ENCODE data around the gene ACOT7. TPM values are rescaled to one million over a fixed set of nuclear protein-coding genes. Genes with fewer than 3 reads are reported as not detected.
"Not testable (repeated sequence)": the region's sequence is repeated elsewhere in the genome, so short reads cannot be mapped to it uniquely, and the experiment has no call there.

ACOT7 gene
- total and polyA plus RNA-seq, 2 donors from 2014 or later = 23.0 to 135 TPM

- FAIRE-seq (no peak), DNase-seq (no peak)
- H3K4me3 ChIP-seq (ENCODE audit: low read length in 3 of 3) = no peak overlapping the region
- TF ChIP-seq CTCF (IDR thresholded peaks at IDR 0.05; ENCODE audit: borderline replicate concordance, extremely low read depth, insufficient read depth) = no peak
- H3K27me3 ChIP-seq (ENCODE audit: control insufficient read depth, insufficient read depth, low read length) = no peaks in the 10 kb centered on the region
- H3K36me3 ChIP-seq (ENCODE audit: control insufficient read depth in 2 of 3, insufficient read depth in 3 of 3, low read length in 3 of 3) = no peaks in the 10 kb centered on the region
- H3K4me1 ChIP-seq (ENCODE audit: control insufficient read depth in 2 of 3, insufficient read depth in 2 of 3, low read depth in 1 of 3, low read length in 3 of 3) = peaks cover 0 to 12% (median 0%) of the 10 kb centered on the region in 3 donors
- no peak overlapping the region for H3K9ac ChIP-seq (ENCODE audit: low read length in 3 of 3)
- no peaks in the 10 kb centered on the region for H3K9me3 ChIP-seq (ENCODE audit: control insufficient read depth in 2 of 3, insufficient read depth in 1 of 3, low read length in 3 of 3)
- intact Hi-C loops (cut with DNase I) = no loop called here
- no peak overlapping the region for H3K27ac ChIP-seq (ENCODE audit: low read depth in 2 of 2, low read length in 2 of 2)
These were observed 42.0 kb upstream of the ACOT7 start for GRCh38 chr1:6435547-6435946.

- TF ChIP-seq CTCF (IDR thresholded peaks at IDR 0.05; ENCODE audit: borderline replicate concordance, extremely low read depth, insufficient read depth) = no peak
- FAIRE-seq (no peak), DNase-seq (no peak)
- Histone ChIP-seq H3K9ac (ENCODE audit: low read length in 3 of 3) (no peak overlapping the region), H3K27me3 (ENCODE audit: control insufficient read depth, insufficient read depth, low read length) (no peaks in the 10 kb centered on the region), H3K9me3 (ENCODE audit: control insufficient read depth in 2 of 3, insufficient read depth in 1 of 3, low read length in 3 of 3) (no peaks in the 10 kb centered on the region), H3K27ac (ENCODE audit: low read depth in 2 of 2, low read length in 2 of 2) (no peak overlapping the region), H3K36me3 (ENCODE audit: control insufficient read depth in 2 of 3, insufficient read depth in 3 of 3, low read length in 3 of 3) (no peaks in the 10 kb centered on the region), H3K4me3 (ENCODE audit: low read length in 3 of 3) (no peak overlapping the region), H3K4me1 (ENCODE audit: control insufficient read depth in 2 of 3, insufficient read depth in 2 of 3, low read depth in 1 of 3, low read length in 3 of 3) (peaks cover 0 to 12% (median 0%) of the 10 kb centered on the region in 3 donors)
- intact Hi-C loops (cut with DNase I) = no loop called here
These were observed 41.6 kb upstream of the ACOT7 start for GRCh38 chr1:6435129-6435528.

- intact Hi-C loops (cut with DNase I) = no loop called here
- TF ChIP-seq CTCF (IDR thresholded peaks at IDR 0.05; ENCODE audit: borderline replicate concordance, extremely low read depth, insufficient read depth) = no peak
- Histone ChIP-seq H3K27ac (ENCODE audit: low read depth in 2 of 2, low read length in 2 of 2) (no peak overlapping the region), H3K9ac (ENCODE audit: low read length in 3 of 3) (no peak overlapping the region), H3K27me3 (ENCODE audit: control insufficient read depth, insufficient read depth, low read length) (no peaks in the 10 kb centered on the region), H3K4me1 (ENCODE audit: control insufficient read depth in 2 of 3, insufficient read depth in 2 of 3, low read depth in 1 of 3, low read length in 3 of 3) (peaks cover 0 to 12% (median 0%) of the 10 kb centered on the region in 3 donors), H3K4me3 (ENCODE audit: low read length in 3 of 3) (no peak overlapping the region), H3K36me3 (ENCODE audit: control insufficient read depth in 2 of 3, insufficient read depth in 3 of 3, low read length in 3 of 3) (no peaks in the 10 kb centered on the region), H3K9me3 (ENCODE audit: control insufficient read depth in 2 of 3, insufficient read depth in 1 of 3, low read length in 3 of 3) (no peaks in the 10 kb centered on the region)
- DNase-seq = peak in 1 of 5 donors; percentile 45
- no peak for FAIRE-seq
These were observed 40.6 kb upstream of the ACOT7 start for GRCh38 chr1:6434186-6434585.

GRCh38 chr1:6431645-6432579 is 38.3 kb upstream of the ACOT7 start:
- H3K9me3 ChIP-seq (ENCODE audit: control insufficient read depth in 2 of 3, insufficient read depth in 1 of 3, low read length in 3 of 3); H3K9ac ChIP-seq (ENCODE audit: low read length in 3 of 3); H3K27ac ChIP-seq (ENCODE audit: low read depth in 2 of 2, low read length in 2 of 2); H3K4me3 ChIP-seq (ENCODE audit: low read length in 3 of 3); FAIRE-seq; H3K4me1 ChIP-seq (ENCODE audit: control insufficient read depth in 2 of 3, insufficient read depth in 2 of 3, low read depth in 1 of 3, low read length in 3 of 3); H3K36me3 ChIP-seq (ENCODE audit: control insufficient read depth in 2 of 3, insufficient read depth in 3 of 3, low read length in 3 of 3); H3K27me3 ChIP-seq (ENCODE audit: control insufficient read depth, insufficient read depth, low read length); intact Hi-C loops (cut with DNase I): not testable (repeated sequence)
- DNase-seq = peak in 1 of 5 donors; percentile 48

GRCh38 chr1:6429660-6430411 is 36.3 kb upstream of the ACOT7 start:
- H3K27ac ChIP-seq (ENCODE audit: low read depth in 2 of 2, low read length in 2 of 2); H3K27me3 ChIP-seq (ENCODE audit: control insufficient read depth, insufficient read depth, low read length); H3K9me3 ChIP-seq (ENCODE audit: control insufficient read depth in 2 of 3, insufficient read depth in 1 of 3, low read length in 3 of 3); FAIRE-seq; H3K9ac ChIP-seq (ENCODE audit: low read length in 3 of 3); H3K36me3 ChIP-seq (ENCODE audit: control insufficient read depth in 2 of 3, insufficient read depth in 3 of 3, low read length in 3 of 3); intact Hi-C loops (cut with DNase I); H3K4me3 ChIP-seq (ENCODE audit: low read length in 3 of 3): not testable (repeated sequence)
- peak in 3 of 5 donors; percentile 49 to 81 (median 62) for DNase-seq
- H3K4me1 ChIP-seq (ENCODE audit: control insufficient read depth in 2 of 3, insufficient read depth in 2 of 3, low read depth in 1 of 3, low read length in 3 of 3) = peaks cover 0 to 20% (median 7%) of the 10 kb centered on the region in 3 donors

Measured in kidney (tissue), 14 donors.